IPS-15b (cell line): ENCODE data around the gene VSTM2A.

ENCODE experiments used
- H3K27me3 ChIP-seq: one replicate; pipeline ENCODE4 v1.6.1; 2013; ENCODE audit warnings: low read length; ENCODE audit not compliant: control insufficient read depth, insufficient read depth
- H3K36me3 ChIP-seq: one replicate; pipeline ENCODE4 v1.6.1; 2013; ENCODE audit warnings: low read length; ENCODE audit not compliant: control insufficient read depth, insufficient read depth
- H3K4me1 ChIP-seq: one replicate; pipeline ENCODE4 v1.6.1; 2013; ENCODE audit warnings: mild to moderate bottlenecking, low read length; ENCODE audit not compliant: control insufficient read depth, insufficient read depth
- H3K4me3 ChIP-seq: one replicate; pipeline ENCODE4 v1.5.1; 2013; ENCODE audit warnings: low read depth, low read length
- H3K9ac ChIP-seq: one replicate; pipeline ENCODE4 v1.6.1; 2013; ENCODE audit warnings: low read depth, mild to moderate bottlenecking, low read length
- H3K9me3 ChIP-seq: one replicate; pipeline ENCODE4 v1.6.1; 2013; ENCODE audit warnings: mild to moderate bottlenecking, low read length; ENCODE audit not compliant: control insufficient read depth, insufficient read depth

The VSTM2A gene

DNA sequence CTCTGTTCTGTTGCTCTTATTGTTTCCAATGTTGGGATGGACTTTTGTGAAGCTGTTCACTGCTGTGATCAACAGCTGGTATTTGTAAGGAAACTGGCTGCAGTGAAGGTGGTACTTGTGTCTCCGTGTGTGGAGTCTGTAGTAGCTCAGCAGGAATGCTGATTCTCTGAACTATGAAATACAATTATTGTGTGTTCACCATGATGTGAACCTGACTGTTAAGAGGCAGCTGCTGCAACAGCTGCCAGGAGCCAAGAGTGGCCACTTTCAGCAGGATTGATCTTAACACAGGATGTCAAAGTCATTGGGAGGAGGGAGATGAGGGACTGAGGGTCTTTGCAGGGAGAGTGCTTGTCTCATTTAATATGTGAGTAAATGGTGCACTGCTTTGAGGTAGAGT, 13.9 kb downstream of the VSTM2A start:
- H3K36me3 ChIP-seq: no peaks in the 10 kb centered on the region
- peaks cover 17% of the 10 kb centered on the region for H3K4me1 ChIP-seq
- no peak overlapping the region for H3K4me3 ChIP-seq
- H3K9me3 ChIP-seq: no peaks in the 10 kb centered on the region
- no peak overlapping the region for H3K9ac ChIP-seq
- no peaks in the 10 kb centered on the region for H3K27me3 ChIP-seq

DNA sequence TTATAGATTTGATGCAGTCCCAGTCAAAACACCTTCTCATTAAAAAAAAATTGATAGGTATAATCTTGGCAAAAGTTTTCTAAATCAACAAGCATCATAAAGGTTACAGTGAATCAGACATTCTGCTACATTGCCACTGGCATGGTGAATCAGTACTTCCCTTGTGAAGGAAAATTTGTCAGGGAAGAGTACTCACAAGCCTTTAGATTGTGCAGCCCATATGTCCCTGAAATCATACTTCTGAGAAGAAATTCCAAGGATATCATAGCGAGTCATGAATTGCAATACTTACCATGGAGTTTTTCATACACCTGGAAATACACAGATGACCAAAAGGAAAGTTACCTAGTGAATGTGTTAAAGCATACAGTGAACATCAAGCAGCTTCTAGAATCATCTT, 17.2 kb downstream of the VSTM2A start:
- no peak overlapping the region for H3K9ac ChIP-seq
- no peak overlapping the region for H3K4me3 ChIP-seq
- H3K27me3 ChIP-seq: no peaks in the 10 kb centered on the region
- H3K4me1 ChIP-seq: peaks cover 17% of the 10 kb centered on the region
- no peaks in the 10 kb centered on the region for H3K9me3 ChIP-seq
- no peaks in the 10 kb centered on the region for H3K36me3 ChIP-seq

DNA sequence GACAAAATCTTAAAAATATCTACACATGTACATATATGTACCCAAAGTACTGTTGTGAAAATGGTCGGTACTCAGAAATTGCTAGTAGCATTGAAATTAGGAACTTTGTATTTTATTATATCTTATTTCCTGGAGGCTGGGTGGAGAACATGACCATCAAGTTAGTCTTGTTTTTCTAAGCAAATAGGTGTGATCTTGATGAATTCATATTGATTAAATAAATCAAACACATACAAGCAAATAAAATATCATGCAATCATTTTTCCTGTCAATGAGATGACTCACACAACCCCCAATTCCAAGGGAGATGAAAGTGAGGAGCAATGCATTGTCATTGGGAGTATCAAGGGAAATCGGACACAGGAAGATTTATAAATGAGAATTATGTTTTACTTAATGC, 18.0 kb downstream of the VSTM2A start:
- Histone ChIP-seq H3K9ac (no peak overlapping the region), H3K27me3 (no peaks in the 10 kb centered on the region), H3K9me3 (no peaks in the 10 kb centered on the region), H3K4me3 (no peak overlapping the region), H3K4me1 (peaks cover 10% of the 10 kb centered on the region), H3K36me3 (no peaks in the 10 kb centered on the region)

DNA sequence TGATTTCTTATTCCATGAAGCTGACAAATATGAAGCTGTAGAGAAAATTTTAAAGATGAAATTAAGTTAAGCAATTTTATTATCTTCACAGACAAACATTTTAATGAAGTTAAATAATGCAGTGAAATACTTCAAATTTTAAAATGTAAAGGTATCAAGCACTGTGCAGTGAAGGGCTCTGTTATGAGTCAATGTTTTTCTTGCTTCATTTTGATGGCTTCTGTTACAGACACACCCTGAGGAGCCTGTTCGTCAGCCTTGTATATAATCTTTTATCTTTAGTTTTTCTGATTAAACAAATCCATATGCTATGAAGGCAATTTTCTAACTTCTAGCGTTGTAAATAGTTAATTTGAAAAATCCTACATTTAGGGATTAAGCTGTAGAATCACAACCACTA, 18.5 kb downstream of the VSTM2A start:
- H3K4me3 ChIP-seq: no peak overlapping the region
- H3K9me3 ChIP-seq: no peaks in the 10 kb centered on the region
- H3K9ac ChIP-seq: no peak overlapping the region
- peaks cover 5% of the 10 kb centered on the region for H3K4me1 ChIP-seq
- no peaks in the 10 kb centered on the region for H3K27me3 ChIP-seq
- no peaks in the 10 kb centered on the region for H3K36me3 ChIP-seq

DNA sequence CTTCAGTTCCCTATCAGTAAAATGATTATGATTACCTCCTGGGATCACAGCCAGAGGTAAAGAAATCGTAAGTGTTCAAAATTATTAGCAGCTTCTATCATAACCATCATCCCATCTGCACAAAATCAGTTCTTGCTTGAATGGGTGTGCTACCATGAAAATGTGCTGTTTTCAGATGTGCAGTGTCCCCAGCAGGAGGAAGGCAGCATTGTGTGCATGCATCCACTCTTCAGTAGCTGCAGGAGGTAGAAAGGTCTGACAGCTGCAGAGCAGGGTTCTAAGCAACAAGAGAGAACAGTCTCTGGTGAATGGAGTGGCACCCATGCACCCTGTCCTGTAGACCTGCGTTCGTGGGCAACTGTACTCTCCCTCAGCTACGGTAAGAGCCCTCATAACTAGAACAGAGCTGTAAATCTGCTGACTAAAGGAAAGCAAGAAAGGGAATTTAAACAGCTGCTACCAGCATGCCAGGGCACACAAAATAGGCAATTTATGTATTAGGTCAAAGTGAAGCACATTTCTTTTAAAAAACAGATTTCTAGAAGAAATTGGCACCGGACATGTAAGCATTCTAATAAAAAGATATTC, 21.2 kb downstream of the VSTM2A start:
- H3K4me1 ChIP-seq: no peaks in the 10 kb centered on the region
- no peak overlapping the region for H3K9ac ChIP-seq
- no peaks in the 10 kb centered on the region for H3K9me3 ChIP-seq
- no peaks in the 10 kb centered on the region for H3K27me3 ChIP-seq
- no peak overlapping the region for H3K4me3 ChIP-seq
- H3K36me3 ChIP-seq: no peaks in the 10 kb centered on the region

DNA sequence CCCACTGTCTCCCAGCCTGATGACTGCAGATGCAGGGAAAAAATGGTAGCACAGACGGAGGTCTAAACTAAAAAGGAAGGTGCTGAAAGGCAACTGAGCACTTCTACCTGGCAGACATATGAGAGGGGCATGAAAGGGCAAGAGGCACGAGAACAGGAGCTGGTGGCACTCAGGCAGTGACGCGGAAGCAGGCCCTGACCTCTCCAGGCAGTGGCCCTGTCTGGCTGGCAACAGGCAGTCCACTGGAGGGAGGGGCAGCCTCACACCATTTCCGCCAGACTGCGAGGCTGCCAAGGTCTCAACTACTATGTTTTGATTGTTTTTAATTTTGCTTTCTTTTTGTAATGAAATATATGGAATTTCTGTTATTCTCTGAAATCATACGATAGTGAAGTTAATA, 23.3 kb downstream of the VSTM2A start:
- Histone ChIP-seq H3K36me3 (no peaks in the 10 kb centered on the region), H3K9me3 (no peaks in the 10 kb centered on the region), H3K4me3 (no peak overlapping the region), H3K4me1 (no peaks in the 10 kb centered on the region), H3K9ac (no peak overlapping the region), H3K27me3 (no peaks in the 10 kb centered on the region)

DNA sequence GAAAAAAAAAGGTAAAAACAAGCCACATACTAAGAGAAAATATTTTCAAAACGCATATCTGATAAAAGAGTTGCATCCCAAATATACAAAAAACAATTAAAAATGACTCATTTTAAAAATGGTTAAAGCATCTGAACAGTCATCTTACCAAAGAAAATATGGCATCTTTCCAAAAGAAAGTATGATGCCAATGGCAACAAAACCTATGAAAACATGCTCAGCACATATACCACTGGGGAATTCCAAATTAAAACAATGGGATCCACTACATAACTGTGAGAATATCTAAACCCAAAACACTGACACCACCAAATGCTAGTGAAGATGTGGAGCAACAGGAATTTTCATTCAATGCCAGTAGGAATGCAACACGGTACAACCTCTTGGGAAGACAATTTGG, 39.3 kb downstream of the VSTM2A start:
- Histone ChIP-seq H3K27me3 (no peaks in the 10 kb centered on the region), H3K4me1 (no peaks in the 10 kb centered on the region), H3K9me3 (no peaks in the 10 kb centered on the region), H3K9ac (no peak overlapping the region), H3K36me3 (no peaks in the 10 kb centered on the region), H3K4me3 (no peak overlapping the region)

DNA sequence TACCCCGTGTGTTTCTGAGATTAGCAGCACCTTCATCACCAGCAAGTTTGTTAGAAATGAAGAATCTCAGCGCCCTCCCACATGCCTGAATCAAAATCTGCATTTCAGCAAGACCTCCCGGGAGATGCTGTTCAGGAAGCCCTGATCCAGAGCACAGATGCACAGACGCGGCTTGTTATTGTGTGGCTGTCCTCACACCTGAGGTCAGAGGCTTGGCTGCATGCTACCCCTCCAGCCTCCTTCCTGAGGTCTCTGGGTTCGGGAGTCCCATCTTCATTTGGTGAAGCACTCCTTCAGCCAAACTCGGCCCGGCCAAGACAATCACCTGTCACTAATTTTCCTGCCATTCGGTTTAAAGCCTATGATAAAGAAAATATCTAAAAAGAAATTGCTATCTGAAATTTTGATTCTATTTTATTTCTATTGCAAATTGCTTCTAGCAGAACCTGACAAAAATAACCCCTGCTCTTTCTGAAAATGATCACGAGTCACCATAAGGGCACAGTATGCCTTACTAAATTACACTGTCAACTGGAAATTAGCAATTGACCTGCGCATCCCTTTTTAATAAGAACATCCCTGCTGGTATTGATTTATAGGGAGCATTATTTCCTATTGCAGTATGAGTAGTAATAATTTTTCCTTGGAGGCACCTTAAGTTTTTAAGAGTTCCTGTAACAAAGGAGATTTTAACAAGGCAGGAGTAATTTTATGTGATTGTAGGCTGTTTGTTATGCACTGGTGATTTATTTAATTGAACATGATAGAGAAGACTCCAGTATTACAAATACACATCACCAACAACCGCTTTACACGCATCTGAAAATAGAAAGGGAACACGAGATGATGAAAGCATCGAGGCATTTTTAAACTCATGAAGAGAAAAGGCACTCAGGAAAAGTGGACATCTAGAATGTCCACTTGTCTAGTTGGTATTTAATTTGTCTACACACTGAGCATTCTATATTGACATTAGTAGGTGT, 49.5 kb downstream of the VSTM2A start:
- no peaks in the 10 kb centered on the region for H3K4me1 ChIP-seq
- no peak overlapping the region for H3K9ac ChIP-seq
- no peaks in the 10 kb centered on the region for H3K27me3 ChIP-seq
- H3K36me3 ChIP-seq: no peaks in the 10 kb centered on the region
- H3K4me3 ChIP-seq: no peak overlapping the region
- no peaks in the 10 kb centered on the region for H3K9me3 ChIP-seq

DNA sequence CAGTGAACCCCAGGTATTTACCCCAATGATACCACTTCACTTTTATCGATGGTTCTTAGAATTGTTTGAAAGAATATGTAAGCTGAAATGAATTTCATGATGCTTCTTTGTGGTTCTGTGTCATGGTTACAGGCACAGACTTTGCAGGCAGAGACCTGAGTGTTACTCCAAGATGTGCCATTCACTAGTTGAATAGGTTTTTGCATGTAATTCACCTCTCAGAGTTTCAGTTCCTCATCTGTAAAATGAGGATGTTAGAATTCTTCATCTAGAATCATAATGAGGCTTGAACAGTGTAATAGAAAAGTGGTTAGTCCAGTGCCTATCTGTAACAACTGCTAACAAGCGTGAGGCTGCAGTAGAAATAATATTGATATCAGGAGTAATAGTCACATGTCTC, 54.6 kb downstream of the VSTM2A start:
- no peaks in the 10 kb centered on the region for H3K36me3 ChIP-seq
- H3K4me3 ChIP-seq: no peak overlapping the region
- H3K4me1 ChIP-seq: no peaks in the 10 kb centered on the region
- no peaks in the 10 kb centered on the region for H3K9me3 ChIP-seq
- H3K27me3 ChIP-seq: no peaks in the 10 kb centered on the region
- H3K9ac ChIP-seq: no peak overlapping the region

DNA sequence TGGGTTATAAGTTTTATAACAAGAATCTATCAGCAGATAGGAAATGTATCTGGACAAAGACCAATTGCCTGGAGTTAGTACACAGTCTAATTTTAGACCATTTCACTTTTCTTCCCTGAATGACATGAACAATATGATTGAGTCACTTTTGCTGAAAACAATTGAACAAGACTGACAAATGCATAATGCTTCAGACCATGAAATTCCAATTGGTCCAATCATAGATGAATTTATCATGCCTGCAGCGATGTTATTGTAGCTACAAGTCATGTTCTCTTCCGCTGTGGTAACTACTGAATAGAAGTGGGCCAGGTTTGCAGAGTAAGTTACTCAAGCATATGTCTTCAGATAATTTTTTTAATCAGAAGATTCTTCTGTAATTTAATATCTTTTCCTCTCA, 73.4 kb downstream of the VSTM2A start:
- no peak overlapping the region for H3K9ac ChIP-seq
- no peaks in the 10 kb centered on the region for H3K9me3 ChIP-seq
- no peaks in the 10 kb centered on the region for H3K27me3 ChIP-seq
- no peak overlapping the region for H3K4me3 ChIP-seq
- no peaks in the 10 kb centered on the region for H3K36me3 ChIP-seq
- no peaks in the 10 kb centered on the region for H3K4me1 ChIP-seq
